GM13977 (cell line): ENCODE data around the gene FAM76A.

Experiments used
- DNase-seq: peaks from one replicate; pipeline ENCODE4 v3.0.0; 2012; ENCODE audit warnings: low spot score
- in situ Hi-C: fragments of 300-500 bp; cut with MboI; formaldehyde crosslinking; loops from one replicate; pipeline ENCODE4 v1.12.0; 2022; ENCODE audit warnings: low sequenced_read_pairs, low pct_unique_long_range_greater_than_20kb, mixed read lengths, inconsistent platforms; ENCODE audit not compliant: unreplicated experiment
- TF ChIP-seq, protein P1 (sequence below): IDR thresholded peaks from 2 replicates; pipeline ENCODE4 v1.5.1; 2012; ENCODE audit warnings: mild to moderate bottlenecking, control low read depth; ENCODE audit not compliant: insufficient read depth; ENCODE audit errors: extremely low read depth, missing control alignments

The FAM76A gene

DNA sequence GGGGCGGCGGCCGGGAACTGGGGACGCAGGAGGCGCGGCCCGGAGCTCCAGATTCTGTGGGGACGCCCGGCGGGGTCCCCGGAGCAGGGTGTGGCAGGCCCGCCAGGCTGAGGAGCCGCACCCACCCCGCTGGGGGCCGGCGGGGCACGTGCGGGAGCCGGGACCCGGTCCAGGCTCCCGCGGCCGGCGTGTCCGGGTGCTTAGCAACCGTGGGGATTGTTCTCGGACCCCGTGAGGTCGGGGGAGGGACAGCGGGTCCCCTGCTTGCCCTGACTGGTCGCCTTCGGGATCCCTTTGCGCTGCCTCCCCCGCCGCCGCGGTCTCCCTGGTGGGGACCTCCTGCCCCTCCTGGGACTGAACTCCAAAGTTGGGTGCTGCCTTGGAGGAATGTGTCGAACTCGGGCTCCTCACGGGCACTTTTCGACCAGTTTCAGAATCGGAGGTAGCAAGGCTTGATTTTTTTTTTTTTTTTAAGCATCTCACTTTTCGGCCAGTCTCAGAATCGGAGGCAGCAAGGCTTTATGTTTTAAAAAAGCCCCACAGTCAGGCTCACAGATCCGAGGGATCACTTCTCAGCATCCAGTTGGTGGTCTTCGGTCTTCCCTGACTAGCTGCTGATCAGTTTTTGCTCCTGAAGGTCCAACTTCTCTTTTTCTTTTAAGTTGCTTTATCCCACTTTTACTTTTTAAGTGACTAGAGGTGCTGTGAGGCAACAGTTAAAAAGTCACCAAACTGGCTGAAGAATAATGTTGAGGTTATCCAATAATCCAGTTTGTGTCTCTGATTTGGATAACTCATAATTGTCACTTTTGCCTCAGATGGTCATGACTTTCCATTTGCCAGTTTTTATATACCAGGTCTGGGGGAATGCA, 648 bp downstream of the FAM76A start:
- in situ Hi-C loops = no loop called here
- TF ChIP-seq, protein P1, sequence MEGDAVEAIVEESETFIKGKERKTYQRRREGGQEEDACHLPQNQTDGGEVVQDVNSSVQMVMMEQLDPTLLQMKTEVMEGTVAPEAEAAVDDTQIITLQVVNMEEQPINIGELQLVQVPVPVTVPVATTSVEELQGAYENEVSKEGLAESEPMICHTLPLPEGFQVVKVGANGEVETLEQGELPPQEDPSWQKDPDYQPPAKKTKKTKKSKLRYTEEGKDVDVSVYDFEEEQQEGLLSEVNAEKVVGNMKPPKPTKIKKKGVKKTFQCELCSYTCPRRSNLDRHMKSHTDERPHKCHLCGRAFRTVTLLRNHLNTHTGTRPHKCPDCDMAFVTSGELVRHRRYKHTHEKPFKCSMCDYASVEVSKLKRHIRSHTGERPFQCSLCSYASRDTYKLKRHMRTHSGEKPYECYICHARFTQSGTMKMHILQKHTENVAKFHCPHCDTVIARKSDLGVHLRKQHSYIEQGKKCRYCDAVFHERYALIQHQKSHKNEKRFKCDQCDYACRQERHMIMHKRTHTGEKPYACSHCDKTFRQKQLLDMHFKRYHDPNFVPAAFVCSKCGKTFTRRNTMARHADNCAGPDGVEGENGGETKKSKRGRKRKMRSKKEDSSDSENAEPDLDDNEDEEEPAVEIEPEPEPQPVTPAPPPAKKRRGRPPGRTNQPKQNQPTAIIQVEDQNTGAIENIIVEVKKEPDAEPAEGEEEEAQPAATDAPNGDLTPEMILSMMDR = no peak
- peak; percentile 77 for DNase-seq

DNA sequence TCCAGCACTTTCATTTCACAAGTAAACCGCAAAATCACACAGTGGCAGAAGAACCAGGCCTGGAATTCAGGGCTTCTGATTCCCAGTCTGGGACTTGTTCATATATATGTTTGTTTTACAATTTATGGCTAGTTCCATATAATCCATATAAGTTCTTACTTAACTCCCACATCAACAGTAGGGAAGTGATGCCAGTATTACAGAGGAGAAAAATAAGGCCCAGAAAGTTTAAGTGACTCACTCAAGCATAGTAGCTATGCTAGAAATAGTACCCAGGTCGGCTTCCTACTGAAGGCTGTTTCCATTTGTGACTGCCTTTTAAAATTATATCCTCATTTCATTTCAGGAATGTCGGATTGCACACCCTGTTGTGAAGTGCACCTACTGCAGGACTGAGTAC, 1.4 kb downstream of the FAM76A start:
- TF ChIP-seq, protein P1 = no peak
- no peak for DNase-seq
- in situ Hi-C loops = no loop called here

DNA sequence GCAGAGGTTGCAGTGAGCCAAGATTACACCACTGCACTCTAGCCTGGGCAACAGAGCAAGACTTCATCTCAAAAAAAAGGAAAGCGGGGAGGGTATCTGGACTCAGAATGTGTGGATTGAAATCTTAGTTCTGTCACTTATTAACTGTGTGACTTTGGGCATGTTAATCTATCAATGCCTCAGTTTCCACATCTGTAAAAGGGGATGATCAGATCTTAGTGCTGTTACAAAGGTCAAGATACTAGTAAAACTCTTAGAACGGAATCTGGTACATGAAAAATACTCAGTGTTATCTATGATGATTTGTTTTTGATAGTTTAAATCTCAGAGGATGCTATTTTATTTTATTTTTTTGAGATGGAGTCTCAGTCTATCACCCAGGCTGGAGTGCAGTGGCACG, 10.5 kb downstream of the FAM76A start:
- TF ChIP-seq, protein P1 = no peak
- no peak for DNase-seq
- in situ Hi-C loops = no loop called here

DNA sequence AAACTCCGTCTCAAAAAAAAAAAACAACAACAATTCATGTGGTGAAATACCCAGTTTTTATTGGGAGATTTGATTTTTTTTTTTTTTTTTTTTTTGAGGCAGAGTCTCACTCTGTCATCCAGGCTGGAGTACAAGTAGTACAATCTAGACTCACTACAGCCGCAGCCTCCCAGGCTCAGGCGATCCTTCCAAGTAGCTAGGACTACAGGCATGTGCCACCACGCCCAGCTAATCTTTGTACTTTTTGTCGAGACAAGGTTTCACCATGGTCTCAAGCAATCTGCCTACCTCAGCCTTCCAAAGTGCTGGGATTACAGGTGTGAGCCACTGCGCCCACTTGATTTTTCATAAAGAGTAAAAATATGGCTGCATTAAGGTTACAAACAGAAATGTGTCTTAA, 15.4 kb downstream of the FAM76A start:
- in situ Hi-C loops = no loop called here
- no peak for DNase-seq
- TF ChIP-seq, protein P1 = no peak

DNA sequence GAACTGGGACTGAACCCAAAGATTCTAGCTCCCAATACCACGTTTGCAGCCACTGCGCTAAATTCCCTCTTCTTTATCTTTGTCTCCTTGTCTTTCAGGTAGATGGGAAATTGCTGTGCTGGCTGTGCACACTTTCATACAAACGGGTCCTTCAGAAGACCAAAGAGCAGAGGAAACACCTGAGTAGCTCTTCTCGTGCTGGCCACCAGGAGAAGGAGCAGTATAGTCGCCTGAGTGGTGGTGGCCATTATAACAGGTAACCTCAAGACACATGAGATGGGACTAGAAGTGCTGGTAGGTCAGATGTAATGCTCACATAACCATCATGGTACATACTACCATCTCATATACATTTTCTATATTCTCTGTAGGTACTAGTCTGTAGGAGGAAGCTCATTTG, 18.8 kb downstream of the FAM76A start:
- TF ChIP-seq, protein P1 = no peak
- in situ Hi-C loops = no loop called here
- DNase-seq = no peak

DNA sequence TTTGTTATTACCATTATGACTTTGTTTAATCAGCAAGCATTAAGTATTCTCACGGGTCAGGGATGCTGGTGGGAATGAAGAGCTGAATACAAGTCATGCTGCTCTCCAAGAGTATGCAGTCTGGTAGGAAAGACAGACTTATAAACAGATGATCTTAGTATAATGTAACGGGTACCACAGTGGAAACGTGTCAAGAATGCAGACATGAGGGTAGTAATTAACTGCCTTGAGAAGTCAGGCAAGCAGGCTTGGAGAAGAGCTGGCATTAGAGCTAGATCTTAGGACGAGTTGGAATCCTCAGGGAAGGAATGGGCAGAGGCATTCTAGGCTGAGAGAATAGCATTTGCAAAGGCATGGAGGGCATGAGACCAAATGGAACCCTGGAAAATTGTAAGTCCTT, 19.7 kb downstream of the FAM76A start:
- DNase-seq = no peak
- in situ Hi-C loops = no loop called here
- TF ChIP-seq, protein P1 = no peak

DNA sequence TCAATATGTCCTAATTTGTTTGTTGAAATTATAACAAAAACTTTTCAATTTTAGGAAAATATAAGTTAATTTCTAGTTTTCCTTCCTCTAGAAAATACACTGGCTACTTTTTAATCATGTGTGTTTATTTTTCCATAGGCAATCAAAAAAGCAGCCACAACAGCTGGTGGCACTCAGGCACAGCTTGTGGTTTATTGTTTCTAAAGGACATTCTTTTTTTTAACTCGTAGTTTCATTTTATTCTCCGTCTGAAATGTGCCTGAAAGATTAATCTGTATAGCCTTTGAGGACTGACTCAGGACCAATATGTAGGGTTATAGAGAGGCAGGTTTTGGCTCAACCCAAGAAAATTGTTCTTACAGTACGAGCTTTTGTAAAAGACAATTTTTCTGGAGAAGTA, 26.6 kb downstream of the FAM76A start:
- TF ChIP-seq, protein P1 = no peak
- in situ Hi-C loops = no loop called here
- DNase-seq = peak; percentile 27
